CD14-positive monocyte (primary cell): ENCODE data around the gene APOC3. TPM values are rescaled to one million over a fixed set of nuclear protein-coding genes. Genes with fewer than 3 reads are reported as not detected.

ENCODE experiments used
- DNase-seq, 3 donors: peaks; one replicate each; pipeline ENCODE4 v3.0.0-alpha.2; 2011 to 2022
- H2AFZ ChIP-seq: 2 replicates; pipeline ENCODE4 v1.6.0; 2012; ENCODE audit warnings: mild to moderate bottlenecking, low read depth, low read length, inconsistent platforms; ENCODE audit not compliant: insufficient read depth, poor library complexity, severe bottlenecking
- H3K27ac ChIP-seq, 2 donors: 1 replicate in 1 of 2; 2 replicates in 1 of 2; pipeline ENCODE4 v1.5.1; 2012 to 2013; ENCODE audit warnings: low read length in 2 of 2, control low read depth in 1 of 2, inconsistent platforms in 1 of 2, low read depth in 1 of 2, mild to moderate bottlenecking in 1 of 2
- H3K27me3 ChIP-seq, 2 donors: one replicate each; pipeline versions ENCODE4 v1.6.0 to v1.6.1; 2011 to 2013; ENCODE audit warnings: low read length in 2 of 2; ENCODE audit not compliant: control insufficient read depth in 2 of 2, insufficient read depth in 2 of 2
- H3K36me3 ChIP-seq, 2 donors: replicated peaks in 1 of 2; 1 replicate in 1 of 2; 2 replicates in 1 of 2; pipeline versions ENCODE4 v1.5.1 to v1.6.1; 2012 to 2013; ENCODE audit warnings: low read length in 2 of 2, control low read depth in 1 of 2, inconsistent platforms in 1 of 2, mild to moderate bottlenecking in 1 of 2; ENCODE audit not compliant: insufficient read depth in 2 of 2, control insufficient read depth in 1 of 2
- H3K4me1 ChIP-seq, 2 donors: 1 replicate in 1 of 2; 2 replicates in 1 of 2; pipeline versions ENCODE4 v1.5.1 to v1.6.1; 2012 to 2013; ENCODE audit warnings: low read length in 2 of 2, control low read depth in 1 of 2, inconsistent platforms in 1 of 2, mild to moderate bottlenecking in 1 of 2, moderate library complexity in 1 of 2; ENCODE audit not compliant: insufficient read depth in 2 of 2, control insufficient read depth in 1 of 2
- H3K4me2 ChIP-seq: replicated peaks from 2 replicates; pipeline ENCODE3; 2012; ENCODE audit warnings: low read length, moderate library complexity, mild to moderate bottlenecking; ENCODE audit not compliant: poor library complexity, severe bottlenecking; ENCODE audit errors: extremely low read depth
- H3K4me3 ChIP-seq, 3 experiments: fragments of 200-600 bp in 1 of 3; sonication (generic) in 1 of 3; replicated peaks in 1 of 3; 1 replicate in 2 of 3; 2 replicates in 1 of 3; pipeline ENCODE4 v1.5.1; 2011 to 2013; ENCODE audit warnings: low read length in 3 of 3, mild to moderate bottlenecking in 3 of 3, control low read depth in 2 of 3, low read depth in 2 of 3, inconsistent platforms in 1 of 3, moderate library complexity in 1 of 3
- H3K79me2 ChIP-seq: 2 replicates; pipeline ENCODE4 v1.6.0; 2012; ENCODE audit warnings: mild to moderate bottlenecking, control low read depth, inconsistent platforms, low read length, moderate library complexity; ENCODE audit not compliant: insufficient read depth
- H3K9ac ChIP-seq: 2 replicates; pipeline ENCODE4 v1.6.0; 2017; ENCODE audit warnings: low read length, mild to moderate bottlenecking; ENCODE audit not compliant: insufficient read depth, poor library complexity, severe bottlenecking
- H3K9me3 ChIP-seq, 2 donors: replicated peaks in 1 of 2; 1 replicate in 1 of 2; 2 replicates in 1 of 2; pipeline versions ENCODE4 v1.5.1 to v1.6.1; 2012 to 2013; ENCODE audit warnings: low read length in 2 of 2, control low read depth in 1 of 2; ENCODE audit not compliant: control insufficient read depth in 1 of 2, insufficient read depth in 1 of 2
- H4K20me1 ChIP-seq: 2 replicates; pipeline ENCODE4 v1.6.0; 2012; ENCODE audit warnings: mild to moderate bottlenecking, low read length, control low read depth, moderate library complexity; ENCODE audit not compliant: insufficient read depth
- H3K27ac Mint-ChIP-seq, 7 donors: one replicate each; pipeline ENCODE4 v1.8.0; 2020; ENCODE audit warnings: mild to moderate bottlenecking in 7 of 7, mixed read lengths in 7 of 7, moderate library complexity in 6 of 7, inconsistent platforms in 2 of 7
- H3K27me3 Mint-ChIP-seq, 3 donors: one replicate each; pipeline ENCODE4 v1.8.0; 2021 to 2022; ENCODE audit warnings: low read depth in 3 of 3, mild to moderate bottlenecking in 3 of 3, mixed read lengths in 3 of 3, moderate library complexity in 3 of 3, inconsistent platforms in 1 of 3
- H3K36me3 Mint-ChIP-seq, 2 donors: one replicate each; pipeline ENCODE4 v1.8.0; 2020; ENCODE audit warnings: mixed read lengths in 2 of 2, inconsistent platforms in 1 of 2, mild to moderate bottlenecking in 1 of 2
- H3K4me1 Mint-ChIP-seq: one replicate; pipeline ENCODE4 v1.8.0; 2020; ENCODE audit warnings: mild to moderate bottlenecking, mixed read lengths
- H3K4me3 Mint-ChIP-seq, 2 donors: one replicate each; pipeline ENCODE4 v1.8.0; 2020; ENCODE audit warnings: mild to moderate bottlenecking in 2 of 2, mixed read lengths in 2 of 2, moderate library complexity in 1 of 2
- H3K9me3 Mint-ChIP-seq, 7 donors: one replicate each; pipeline ENCODE4 v1.8.0; 2020 to 2022; ENCODE audit warnings: mixed read lengths in 7 of 7, mild to moderate bottlenecking in 6 of 7, moderate library complexity in 6 of 7, inconsistent platforms in 2 of 7
- CTCF ChIP-seq: fragments of 200-600 bp; IDR thresholded peaks from one replicate; pipeline ENCODE4 v1.8.0; 2022; ENCODE audit warnings: antibody characterized with exemption, mild to moderate bottlenecking
- WGBS: methylation state at CpG from one replicate; pipeline ENCODE4 v1.1.5; 2013; ENCODE audit warnings: missing lambda C conversion rate; ENCODE audit not compliant: insufficient coverage; 5-methylcytosine and 5-hydroxymethylcytosine counted together
- intact Hi-C, 2 donors: fragments of 100-400 bp; cut with micrococcal nuclease; formaldehyde crosslinking; loops; one replicate each; pipeline versions ENCODE4 v1.15.0 to v1.15.1; 2023
- polyA plus RNA-seq, 3 donors: library from polyadenylated mRNA; depleted of rRNA in 1 of 3; unstranded in 2 of 3; stranded (reverse) in 1 of 3; fragments of 300-500 nt in 2 of 3; fragments of >200 nt in 1 of 3; fragmentation: Illumina TruSeq in 2 of 3; gene quantifications; 1 replicate in 2 of 3; 2 replicates in 1 of 3; pipeline ENCODE4 v1.2.3, GENCODE V29; 2012 to 2021

APOC3 gene
- polyA plus RNA-seq, 3 donors = not detected

GRCh38 chr11:116849060-116849459 lies 19.4 kb downstream of the APOC3 start:
- Mint-ChIP-seq H3K36me3 (peaks cover 65 to 72% of the 10 kb centered on the region in 2 donors), H3K9me3 (no peaks in the 10 kb centered on the region), H3K27me3 (no peaks in the 10 kb centered on the region), H3K27ac (no peak overlapping the region), H3K4me1 (peaks cover 35% of the 10 kb centered on the region), H3K4me3 (no peak overlapping the region)
- Histone ChIP-seq H3K9me3 (no peaks in the 10 kb centered on the region), H3K9ac (no peak overlapping the region), H3K79me2 (no peaks in the 10 kb centered on the region), H3K4me1 (peaks cover 30 to 39% of the 10 kb centered on the region in 2 donors), H3K4me2 (no peak overlapping the region), H3K27ac (no peak overlapping the region), H4K20me1 (peaks cover 26% of the 10 kb centered on the region), H2AFZ (no peak overlapping the region), H3K4me3 (no peak overlapping the region), H3K27me3 (no peaks in the 10 kb centered on the region), H3K36me3 (peaks cover 53 to 61% of the 10 kb centered on the region in 2 donors)
- no peak for TF ChIP-seq CTCF
- intact Hi-C loops = no loop called here
- WGBS = 91% methylated on average over 12 of the region's 12 CpGs
- no peak for DNase-seq

GRCh38 chr11:116849486-116849885 lies 19.8 kb downstream of the APOC3 start:
- Histone ChIP-seq H3K79me2 (no peaks in the 10 kb centered on the region), H3K9me3 (no peaks in the 10 kb centered on the region), H3K4me1 (peaks cover 34 to 43% of the 10 kb centered on the region in 2 donors), H3K9ac (no peak overlapping the region), H3K27ac (no peak overlapping the region), H3K4me2 (no peak overlapping the region), H3K36me3 (peaks cover 50 to 64% of the 10 kb centered on the region in 2 donors), H3K27me3 (no peaks in the 10 kb centered on the region), H2AFZ (no peak overlapping the region), H4K20me1 (peaks cover 30% of the 10 kb centered on the region), H3K4me3 (no peak overlapping the region)
- no peak for DNase-seq
- 18% methylated on average over 4 of the region's 6 CpGs for WGBS
- peaks cover 67 to 75% of the 10 kb centered on the region in 2 donors for H3K36me3 Mint-ChIP-seq
- no peak for TF ChIP-seq CTCF
- peak overlapping the region in 2 of 7 donors; percentile 48 to 67 for H3K27ac Mint-ChIP-seq
- H3K9me3 Mint-ChIP-seq = no peaks in the 10 kb centered on the region
- peaks cover 39% of the 10 kb centered on the region for H3K4me1 Mint-ChIP-seq
- H3K4me3 Mint-ChIP-seq = no peak overlapping the region
- intact Hi-C loops = no loop called here
- H3K27me3 Mint-ChIP-seq = no peaks in the 10 kb centered on the region
